BLaER1 treated with 17β-estradiol and CSF1 and Interleukin-3, amounts not matched to agents 10 nM and 100 nM (cell line): ENCODE measurements around the gene FN3K.

Experiments
- H3K27ac ChIP-seq, 11 experiments: shearing (Covaris generic); formaldehyde crosslinking; 2 replicates each; pipeline ENCODE4 v1.8.1; 2022
- H3K27me3 ChIP-seq, 11 experiments: shearing (Covaris generic); formaldehyde crosslinking; 2 replicates each; pipeline ENCODE4 v1.8.1; 2022
- H3K36me3 ChIP-seq, 11 experiments: shearing (Covaris generic); formaldehyde crosslinking; 2 replicates each; pipeline ENCODE4 v1.8.1; 2022
- H3K4me1 ChIP-seq, 10 experiments: shearing (Covaris generic); formaldehyde crosslinking; 2 replicates each; pipeline ENCODE4 v1.8.1; 2022
- H3K4me2 ChIP-seq, 11 experiments: shearing (Covaris generic); formaldehyde crosslinking; 2 replicates each; pipeline ENCODE4 v1.8.1; 2022
- H3K4me3 ChIP-seq, 10 experiments: shearing (Covaris generic); formaldehyde crosslinking; 2 replicates each; pipeline ENCODE4 v1.8.1; 2022
- H3K9ac ChIP-seq, 11 experiments: shearing (Covaris generic); formaldehyde crosslinking; 2 replicates each; pipeline ENCODE4 v1.8.1; 2022
- H3K9me3 ChIP-seq, 11 experiments: shearing (Covaris generic); formaldehyde crosslinking; replicated peaks in 1 of 11; 2 replicates each; pipeline ENCODE4 v1.8.1; 2022
- H4K20me1 ChIP-seq, 11 experiments: shearing (Covaris generic); formaldehyde crosslinking; 2 replicates each; pipeline ENCODE4 v1.8.1; 2022
- Cebpa-rat ChIP-seq, 11 experiments: shearing (Covaris generic); IDR thresholded peaks; 2 replicates each; pipeline ENCODE4 v1.8.1; 2022

Gene FN3K

DNA sequence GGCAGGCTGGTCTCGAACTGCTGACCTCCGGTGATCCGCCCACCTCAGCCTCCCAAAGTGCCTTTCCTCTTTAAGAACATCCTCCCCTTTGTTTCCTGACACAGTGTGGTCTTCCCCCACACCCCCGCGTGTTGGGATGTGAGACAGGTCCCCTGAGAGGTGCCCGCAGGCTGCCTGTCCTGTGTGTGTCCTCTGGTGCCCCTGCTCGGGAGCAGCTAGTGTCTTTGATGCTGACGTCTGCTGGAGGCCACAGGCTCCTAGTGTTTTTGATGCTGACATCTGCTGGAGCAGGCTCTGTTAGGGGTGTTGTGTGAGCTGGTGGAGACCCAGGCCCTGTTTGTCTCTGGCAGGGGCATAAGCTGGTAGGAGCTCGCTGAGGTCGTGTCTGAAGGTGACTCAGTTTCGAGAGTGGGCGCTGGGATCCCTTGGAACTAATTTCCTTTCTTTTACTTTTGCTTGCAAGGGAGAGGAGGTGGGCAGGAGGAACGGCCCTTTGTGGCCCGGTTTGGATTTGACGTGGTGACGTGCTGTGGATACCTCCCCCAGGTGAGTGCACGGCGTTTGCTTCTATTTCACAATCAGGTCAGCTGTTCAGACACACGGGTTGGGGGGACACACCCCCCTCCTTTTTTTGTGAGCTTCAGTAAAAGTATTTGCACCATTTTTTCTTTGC, 12.9 kb upstream of the FN3K start:
- peak overlapping the region in 2 of 11 experiments; percentile 3 to 11; a peak in 2 of 22 replicates for H3K27ac ChIP-seq
- peaks cover 0 to 20% (median 9%) of the 10 kb centered on the region in 11 experiments; a peak in 13 of 22 replicates for H4K20me1 ChIP-seq
- peaks cover 9 to 32% (median 24%) of the 10 kb centered on the region in 10 experiments for H3K4me1 ChIP-seq
- H3K27me3 ChIP-seq = no peaks in the 10 kb centered on the region
- peak overlapping the region in 8 of 11 experiments; percentile 4 to 45 (median 17); a peak in 7 of 22 replicates for H3K9ac ChIP-seq
- no peak for TF ChIP-seq Cebpa-rat (IDR thresholded peaks at IDR 0.05)
- H3K36me3 ChIP-seq = peaks cover 46 to 85% (median 68%) of the 10 kb centered on the region in 11 experiments
- no peaks in the 10 kb centered on the region for H3K9me3 ChIP-seq
- peak overlapping the region in 7 of 11 experiments; percentile 18 to 61 (median 51); a peak in 15 of 22 replicates for H3K4me2 ChIP-seq
- no peak overlapping the region for H3K4me3 ChIP-seq

DNA sequence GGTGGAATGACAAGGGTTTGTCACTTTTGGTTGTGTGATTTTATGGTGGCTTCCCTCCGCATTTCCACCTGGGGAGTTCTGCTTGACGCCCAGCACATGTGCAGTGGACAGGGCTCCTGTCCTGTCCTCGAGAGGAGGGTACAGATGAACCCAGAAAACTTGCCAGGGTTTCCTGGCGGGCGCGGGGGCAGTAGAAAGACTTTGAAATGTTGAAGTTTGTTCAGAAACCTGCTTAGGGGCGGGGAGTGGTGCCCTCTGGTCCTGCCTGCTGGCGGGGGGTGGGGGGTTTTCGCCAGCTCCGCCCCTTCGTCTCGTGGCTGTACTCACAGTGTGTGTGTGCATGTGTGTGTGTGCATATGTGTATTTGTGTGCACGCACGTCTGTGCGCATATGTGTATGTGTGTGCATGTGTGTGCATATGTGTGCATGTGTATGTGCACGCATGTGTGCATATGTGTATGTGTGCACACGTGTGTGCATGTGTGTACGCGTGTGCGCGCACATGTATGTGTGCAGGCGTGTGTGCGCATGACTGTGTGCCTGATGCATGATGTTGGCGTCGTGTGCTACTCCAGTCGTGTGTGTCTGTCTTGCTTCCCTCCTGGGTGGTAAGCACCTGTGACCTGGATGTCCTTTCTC, 12.1 kb upstream of the FN3K start:
- Histone ChIP-seq H3K9ac (no peak overlapping the region), H4K20me1 (peaks cover 0 to 16% (median 2%) of the 10 kb centered on the region in 11 experiments; a peak in 12 of 22 replicates), H3K4me2 (no peak overlapping the region; a peak in 1 of 22 replicates), H3K4me3 (no peak overlapping the region), H3K27ac (no peak overlapping the region), H3K36me3 (peaks cover 50 to 90% (median 76%) of the 10 kb centered on the region in 11 experiments), H3K9me3 (no peaks in the 10 kb centered on the region), H3K4me1 (peaks cover under 1 to 24% (median 16%) of the 10 kb centered on the region in 10 experiments; a peak in 19 of 20 replicates), H3K27me3 (no peaks in the 10 kb centered on the region)
- no peak for TF ChIP-seq Cebpa-rat (IDR thresholded peaks at IDR 0.05)

DNA sequence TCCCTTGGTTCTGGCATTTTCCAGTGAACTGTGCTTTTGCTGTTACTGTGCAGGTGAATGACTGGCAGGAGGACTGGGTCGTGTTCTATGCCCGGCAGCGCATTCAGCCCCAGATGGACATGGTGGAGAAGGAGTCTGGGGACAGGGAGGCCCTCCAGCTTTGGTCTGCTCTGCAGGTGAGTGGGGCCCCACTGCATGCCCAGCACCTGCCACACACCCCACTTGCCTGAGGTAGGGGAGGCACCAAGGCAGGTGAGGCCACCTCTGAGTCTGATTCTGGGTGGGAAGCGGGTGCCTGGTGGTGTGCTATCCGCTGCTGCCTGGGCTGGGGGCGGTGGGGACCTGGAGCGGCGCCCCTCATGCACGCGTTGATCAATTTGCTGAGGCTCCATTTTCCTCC, 9.0 kb upstream of the FN3K start:
- Histone ChIP-seq H3K27ac (no peak overlapping the region), H3K4me1 (peaks cover 0 to 16% (median 13%) of the 10 kb centered on the region in 10 experiments; a peak in 15 of 20 replicates), H3K9ac (no peak overlapping the region), H3K4me3 (no peak overlapping the region), H4K20me1 (peaks cover 0 to 16% (median 0%) of the 10 kb centered on the region in 11 experiments; a peak in 3 of 22 replicates), H3K27me3 (no peaks in the 10 kb centered on the region), H3K9me3 (no peaks in the 10 kb centered on the region), H3K36me3 (peaks cover 26 to 87% (median 69%) of the 10 kb centered on the region in 11 experiments; a peak in 21 of 22 replicates), H3K4me2 (no peak overlapping the region)
- TF ChIP-seq Cebpa-rat (IDR thresholded peaks at IDR 0.05) = no peak

DNA sequence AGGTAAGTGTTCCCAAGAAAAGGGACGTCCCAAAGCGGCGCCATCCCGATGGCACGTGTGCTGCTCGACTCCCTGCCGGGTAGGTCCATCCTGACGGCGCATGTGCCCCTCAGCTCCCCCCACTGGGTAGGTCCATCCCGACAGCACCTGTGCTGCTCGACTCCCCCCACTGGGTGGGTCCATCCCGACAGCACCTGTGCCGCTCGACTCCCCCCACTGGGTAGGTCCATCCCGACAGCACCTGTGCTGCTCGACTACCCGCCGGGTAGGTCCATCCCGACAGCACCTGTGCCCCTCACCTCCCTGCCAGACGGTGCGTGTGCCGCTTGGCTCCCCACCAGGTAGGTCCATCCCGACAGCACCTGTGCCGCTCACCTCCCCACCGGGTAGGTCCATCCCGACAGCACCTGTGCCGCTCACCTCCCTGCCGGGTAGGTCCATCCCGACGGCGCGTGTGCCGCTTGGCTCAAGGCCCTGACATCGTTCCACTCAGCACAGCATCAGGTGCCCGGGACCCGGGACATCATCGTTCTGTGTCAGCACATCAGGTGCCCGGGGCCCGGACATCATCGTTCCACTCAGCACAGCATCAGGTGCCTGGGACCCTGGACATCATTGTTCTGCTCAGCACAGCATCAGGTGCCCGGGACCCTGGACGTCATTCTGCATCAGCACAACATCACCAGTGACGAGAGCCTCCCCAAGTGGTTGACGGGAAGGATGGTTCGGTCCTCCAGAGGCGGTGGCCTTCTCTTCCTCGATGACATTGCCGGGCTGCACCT, 5.7 kb upstream of the FN3K start:
- TF ChIP-seq Cebpa-rat (IDR thresholded peaks at IDR 0.05) = no peak
- peaks cover 28 to 96% (median 80%) of the 10 kb centered on the region in 11 experiments for H3K36me3 ChIP-seq

DNA sequence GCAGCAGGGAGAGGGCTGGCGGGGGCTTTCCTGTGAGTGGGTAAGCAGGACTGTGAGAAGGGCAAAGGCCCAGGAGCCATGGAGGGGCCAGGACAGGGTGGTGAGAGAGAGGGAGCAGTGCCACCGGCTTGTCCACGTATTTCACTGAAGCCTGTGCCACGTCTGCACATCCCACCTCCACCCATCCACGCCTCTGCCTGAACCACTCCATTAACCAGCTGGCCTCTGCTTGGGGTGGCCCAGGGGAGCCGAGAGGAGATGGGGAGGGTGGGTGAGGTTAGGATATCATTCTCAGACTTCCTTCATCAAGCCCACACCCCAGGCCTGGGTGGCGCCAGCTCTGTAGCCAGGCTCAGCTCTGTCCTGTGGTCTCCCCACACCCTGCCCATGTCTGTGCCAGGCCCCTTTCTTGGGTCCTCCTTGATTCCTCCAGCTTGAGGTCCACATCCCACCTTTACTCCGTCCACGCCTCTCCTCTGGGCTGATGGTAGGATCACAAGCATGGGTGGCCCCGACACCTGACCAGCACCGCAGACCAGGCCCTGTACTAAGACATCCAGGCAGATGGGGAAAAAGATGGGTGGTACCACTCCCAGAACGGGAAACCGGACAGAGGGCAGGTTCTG, 3.2 kb upstream of the FN3K start:
- Histone ChIP-seq H3K27ac (no peak overlapping the region), H3K4me1 (no peaks in the 10 kb centered on the region), H3K36me3 (peaks cover 16 to 73% (median 62%) of the 10 kb centered on the region in 11 experiments), H3K4me3 (no peak overlapping the region), H3K9ac (no peak overlapping the region), H3K9me3 (peaks cover 23 to 31% (median 26%) of the 10 kb centered on the region in 11 experiments), H3K27me3 (peaks cover 14 to 33% (median 29%) of the 10 kb centered on the region in 11 experiments), H3K4me2 (no peak overlapping the region), H4K20me1 (peaks cover 0 to 10% (median 0%) of the 10 kb centered on the region in 11 experiments; a peak in 1 of 22 replicates)
- TF ChIP-seq Cebpa-rat (IDR thresholded peaks at IDR 0.05) = no peak

More for the DNA sequence above, 5.7 kb upstream of the FN3K start:
- H4K20me1 ChIP-seq = peaks cover 0 to 16% (median 0%) of the 10 kb centered on the region in 11 experiments; a peak in 2 of 22 replicates
- peaks cover 23 to 30% (median 26%) of the 10 kb centered on the region in 11 experiments for H3K9me3 ChIP-seq
- no peak overlapping the region for H3K4me2 ChIP-seq
- H3K4me1 ChIP-seq = no peaks in the 10 kb centered on the region
- H3K9ac ChIP-seq = no peak overlapping the region
- H3K27me3 ChIP-seq = peaks cover 0 to 9% (median 6%) of the 10 kb centered on the region in 11 experiments; a peak in 19 of 22 replicates
- no peak overlapping the region for H3K27ac ChIP-seq
- H3K4me3 ChIP-seq = no peak overlapping the region

DNA sequence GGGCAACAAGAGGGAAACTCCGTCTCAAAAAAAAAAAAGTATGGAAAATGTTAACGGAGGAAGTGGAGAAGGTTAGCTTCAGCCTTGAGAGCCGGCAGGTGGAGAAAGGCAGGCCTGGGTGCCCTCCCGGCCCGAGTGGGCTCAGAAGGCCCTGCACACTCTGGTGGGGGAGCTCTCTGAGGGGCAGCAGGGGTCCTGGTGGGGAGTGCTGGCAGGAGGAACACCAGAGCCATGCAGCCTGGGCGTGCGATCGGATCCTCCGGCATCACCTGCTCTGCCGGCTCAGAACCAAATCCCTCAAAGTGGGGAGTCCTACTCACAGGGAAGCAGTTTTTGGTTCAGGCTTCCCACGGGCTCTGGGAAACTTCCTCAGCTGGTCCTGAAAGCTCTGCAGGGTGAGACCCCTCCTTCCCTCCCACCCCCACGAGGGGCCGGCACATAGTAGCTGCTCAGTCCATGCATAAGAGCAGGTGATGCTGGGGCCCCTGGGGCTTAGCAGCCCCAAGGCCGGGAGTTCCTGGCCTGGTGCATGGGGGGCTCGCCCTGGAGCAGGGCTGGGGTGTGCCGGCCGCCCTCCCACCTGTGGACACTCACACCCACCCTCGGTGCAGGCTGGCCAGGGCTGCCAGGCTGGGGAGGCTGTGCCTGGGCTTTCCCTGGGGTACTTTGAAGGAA, 1.2 kb downstream of the FN3K start:
- Histone ChIP-seq H4K20me1 (peaks cover 0 to 3% (median 0%) of the 10 kb centered on the region in 11 experiments; a peak in 1 of 22 replicates), H3K27ac (no peak overlapping the region), H3K4me1 (no peaks in the 10 kb centered on the region), H3K9ac (no peak overlapping the region), H3K4me2 (no peak overlapping the region), H3K36me3 (peaks cover 10 to 51% (median 44%) of the 10 kb centered on the region in 11 experiments), H3K27me3 (peaks cover 14 to 33% (median 29%) of the 10 kb centered on the region in 11 experiments), H3K9me3 (peaks cover 46 to 55% (median 50%) of the 10 kb centered on the region in 11 experiments), H3K4me3 (no peak overlapping the region)
- no peak for TF ChIP-seq Cebpa-rat (IDR thresholded peaks at IDR 0.05)

DNA sequence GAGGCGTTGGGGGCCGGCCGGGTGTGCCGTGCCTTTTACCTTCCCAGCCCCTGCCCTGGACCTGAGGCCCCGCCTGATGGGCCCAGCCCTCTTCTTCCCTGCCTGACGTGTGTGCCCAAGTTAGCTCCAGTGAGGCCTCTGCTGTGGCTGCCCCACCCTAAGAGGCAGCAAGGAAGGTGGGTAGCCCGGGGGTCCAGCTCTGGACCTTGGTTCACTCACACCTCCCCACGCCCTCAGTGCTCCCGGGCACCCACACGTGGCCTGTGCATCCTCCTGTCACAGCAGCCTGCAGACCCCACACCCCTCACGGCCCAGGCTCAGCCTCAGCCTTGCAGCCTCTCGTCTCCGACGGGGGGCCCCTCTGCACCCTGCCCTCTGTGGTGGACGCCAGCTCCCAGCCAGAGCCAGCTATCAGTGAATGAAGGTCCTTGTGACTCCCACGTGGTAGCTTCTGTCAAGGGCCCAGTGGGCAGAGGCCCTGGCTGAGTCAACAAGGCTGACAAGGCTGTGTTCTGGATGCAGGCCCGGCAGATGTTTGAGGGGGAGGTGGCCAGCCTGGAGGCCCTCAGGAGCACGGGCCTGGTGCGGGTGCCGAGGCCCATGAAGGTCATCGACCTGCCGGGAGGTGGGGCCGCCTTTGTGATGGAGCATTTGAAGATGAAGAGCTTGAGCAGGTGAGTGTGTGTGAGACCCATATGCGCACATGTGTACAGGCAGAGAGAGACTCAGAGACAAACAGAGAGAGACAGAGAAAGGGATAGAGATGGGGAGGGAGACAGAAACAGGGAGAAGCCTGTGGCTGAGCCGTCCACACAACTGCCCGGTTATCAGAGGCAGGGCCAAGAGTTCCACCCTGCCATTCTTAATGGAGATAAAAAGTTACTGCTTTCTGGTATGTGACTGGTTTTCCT, 2.8 kb downstream of the FN3K start:
- Histone ChIP-seq H4K20me1 (peaks cover 0 to 3% (median 0%) of the 10 kb centered on the region in 11 experiments; a peak in 1 of 22 replicates), H3K4me2 (no peak overlapping the region), H3K4me3 (no peak overlapping the region), H3K9me3 (peaks cover 43 to 57% (median 55%) of the 10 kb centered on the region in 11 experiments), H3K27ac (no peak overlapping the region), H3K9ac (no peak overlapping the region; a peak in 1 of 22 replicates), H3K36me3 (peaks cover 2 to 48% (median 33%) of the 10 kb centered on the region in 11 experiments), H3K4me1 (no peaks in the 10 kb centered on the region), H3K27me3 (peaks cover 14 to 33% (median 29%) of the 10 kb centered on the region in 11 experiments)
- no peak for TF ChIP-seq Cebpa-rat (IDR thresholded peaks at IDR 0.05)
